Type B pancreatic cell (in vitro differentiated cells): ENCODE measurements around the gene PLSCR1. TPM values are rescaled to one million over a fixed set of nuclear protein-coding genes. Genes with fewer than 3 reads are reported as not detected.

ENCODE experiments used
- DNase-seq: peaks from one replicate; pipeline ENCODE4 v3.0.0; 2021; ENCODE audit warnings: mixed read lengths; ENCODE audit not compliant: unreplicated experiment; ENCODE audit errors: extremely low spot score
- H3K27ac Mint-ChIP-seq: 2 replicates; pipeline ENCODE4 v1.8.0; 2021; ENCODE audit warnings: mild to moderate bottlenecking, mixed read lengths
- H3K27me3 Mint-ChIP-seq: 2 replicates; pipeline ENCODE4 v1.8.0; 2021; ENCODE audit warnings: mixed read lengths
- H3K36me3 Mint-ChIP-seq: 2 replicates; pipeline ENCODE4 v1.8.0; 2021; ENCODE audit warnings: mixed read lengths
- H3K4me1 Mint-ChIP-seq: one replicate; pipeline ENCODE4 v1.8.0; 2021; ENCODE audit warnings: mixed read lengths; ENCODE audit not compliant: unreplicated experiment
- H3K4me3 Mint-ChIP-seq: 2 replicates; pipeline ENCODE4 v1.8.0; 2021; ENCODE audit warnings: mild to moderate bottlenecking, mixed read lengths
- H3K9me3 Mint-ChIP-seq: 2 replicates; pipeline ENCODE4 v1.8.0; 2021; ENCODE audit warnings: mixed read lengths
- CTCF ChIP-seq: fragments of 200-600 bp; sonication (generic); conservative IDR thresholded peaks from 2 replicates; pipeline ENCODE4 v1.5.0; 2021; ENCODE audit warnings: antibody characterized with exemption, mild to moderate bottlenecking
- total RNA-seq: library from RNA; stranded (reverse); gene quantifications from 2 replicates; pipeline ENCODE4 v1.2.1, GENCODE V29; 2021; ENCODE audit warnings: low replicate concordance

The PLSCR1 gene
- total RNA-seq, 1 donor from 2014 or later: 51.5 TPM

GRCh38 chr3:146558781-146559180 is 14.4 kb upstream of the PLSCR1 start:
- H3K4me1 Mint-ChIP-seq: no peaks in the 10 kb centered on the region
- no peaks in the 10 kb centered on the region for H3K9me3 Mint-ChIP-seq
- H3K27me3 Mint-ChIP-seq: no peaks in the 10 kb centered on the region
- H3K4me3 Mint-ChIP-seq: no peak overlapping the region
- H3K36me3 Mint-ChIP-seq: no peaks in the 10 kb centered on the region
- H3K27ac Mint-ChIP-seq: no peak overlapping the region
- DNase-seq: no peak
- no peak for TF ChIP-seq CTCF

GRCh38 chr3:146557745-146558144 is 13.3 kb upstream of the PLSCR1 start:
- Mint-ChIP-seq H3K9me3 (no peaks in the 10 kb centered on the region), H3K4me3 (no peak overlapping the region), H3K27ac (no peak overlapping the region), H3K27me3 (no peaks in the 10 kb centered on the region), H3K36me3 (no peaks in the 10 kb centered on the region), H3K4me1 (no peaks in the 10 kb centered on the region)
- DNase-seq: no peak
- no peak for TF ChIP-seq CTCF

- TF ChIP-seq CTCF: no peak
- Mint-ChIP-seq H3K9me3 (no peaks in the 10 kb centered on the region), H3K4me1 (no peaks in the 10 kb centered on the region), H3K27ac (no peak overlapping the region), H3K27me3 (no peaks in the 10 kb centered on the region), H3K4me3 (no peak overlapping the region), H3K36me3 (no peaks in the 10 kb centered on the region)
- DNase-seq: no peak
Observed at GRCh38 chr3:146555311-146555710, 10.9 kb upstream of the PLSCR1 start.

GRCh38 chr3:146554151-146554760 is 9.8 kb upstream of the PLSCR1 start:
- H3K36me3 Mint-ChIP-seq: no peaks in the 10 kb centered on the region
- H3K9me3 Mint-ChIP-seq: no peaks in the 10 kb centered on the region
- H3K4me1 Mint-ChIP-seq: no peaks in the 10 kb centered on the region
- no peak for DNase-seq
- no peaks in the 10 kb centered on the region for H3K27me3 Mint-ChIP-seq
- H3K27ac Mint-ChIP-seq: no peak overlapping the region
- H3K4me3 Mint-ChIP-seq: no peak overlapping the region
- TF ChIP-seq CTCF: no peak

GRCh38 chr3:146550743-146551510 is 6.5 kb upstream of the PLSCR1 start:
- TF ChIP-seq CTCF: no peak
- no peak overlapping the region for H3K27ac Mint-ChIP-seq
- no peak for DNase-seq
- H3K9me3 Mint-ChIP-seq: no peaks in the 10 kb centered on the region
- no peak overlapping the region for H3K4me3 Mint-ChIP-seq
- no peaks in the 10 kb centered on the region for H3K27me3 Mint-ChIP-seq
- no peaks in the 10 kb centered on the region for H3K4me1 Mint-ChIP-seq
- H3K36me3 Mint-ChIP-seq: no peaks in the 10 kb centered on the region
